NOMO-1 (cell line): Measurements from ENCODE around the gene ADK.

Experiments
- DNase-seq, 2 experiments: peaks; one replicate each; lab custom pipeline; 2025; ENCODE audit not compliant: unreplicated experiment in 2 of 2; lab: John Stamatoyannopoulos, UW

ADK gene

GRCh38 chr10:74585231-74586087, 434.4 kb downstream of the ADK start:
- DNase-seq: no peak

DNA sequence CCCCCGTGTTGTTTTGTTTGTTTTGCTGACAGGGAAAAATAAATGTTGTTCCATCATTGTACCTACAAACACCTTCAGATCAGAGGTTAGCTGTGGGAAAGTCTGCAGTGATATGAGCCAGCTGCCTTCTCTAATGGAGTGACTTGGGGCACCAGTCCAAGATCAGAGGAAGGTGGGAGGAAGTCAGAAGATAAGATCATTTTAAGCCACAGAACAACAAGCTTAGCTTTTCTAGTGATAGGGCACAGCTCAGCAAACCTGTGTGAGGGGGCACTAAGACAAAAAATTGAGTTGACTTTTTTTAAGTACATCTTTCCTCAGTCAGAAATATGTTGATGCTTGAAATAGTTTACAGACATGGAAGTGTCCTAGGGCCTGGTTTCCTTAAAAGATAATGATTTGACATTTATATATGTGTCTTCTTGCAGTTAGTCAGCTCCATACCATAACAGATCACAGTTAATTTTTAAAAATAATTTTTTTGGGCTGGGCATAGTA, 435.1 kb downstream of the ADK start:
- no peak for DNase-seq

- DNase-seq: no peak
Observed at GRCh38 chr10:74587109-74587854, 436.3 kb downstream of the ADK start.

- no peak for DNase-seq
Observed at GRCh38 chr10:74589226-74589673, 438.2 kb downstream of the ADK start.

DNA sequence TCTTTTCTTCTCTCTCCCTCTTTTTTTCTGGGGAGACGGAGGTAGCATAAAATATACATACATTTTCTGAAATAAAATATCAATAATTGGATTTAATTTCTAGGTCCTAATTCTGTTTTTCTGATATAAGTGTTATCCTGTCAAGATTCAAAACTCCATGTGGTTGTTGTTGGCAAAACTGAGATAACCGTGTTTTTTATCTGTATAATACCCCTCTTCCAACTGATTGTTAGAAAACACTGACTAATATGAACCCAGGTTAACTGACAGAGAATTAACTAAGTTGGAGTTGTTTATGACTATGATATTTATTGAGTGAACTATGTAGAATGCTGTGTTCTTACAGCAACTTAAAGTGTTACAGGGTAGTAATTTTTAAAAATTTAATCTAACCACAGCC, 438.8 kb downstream of the ADK start:
- no peak for DNase-seq

GRCh38 chr10:74593470-74593869, 442.4 kb downstream of the ADK start:
- no peak for DNase-seq

DNA sequence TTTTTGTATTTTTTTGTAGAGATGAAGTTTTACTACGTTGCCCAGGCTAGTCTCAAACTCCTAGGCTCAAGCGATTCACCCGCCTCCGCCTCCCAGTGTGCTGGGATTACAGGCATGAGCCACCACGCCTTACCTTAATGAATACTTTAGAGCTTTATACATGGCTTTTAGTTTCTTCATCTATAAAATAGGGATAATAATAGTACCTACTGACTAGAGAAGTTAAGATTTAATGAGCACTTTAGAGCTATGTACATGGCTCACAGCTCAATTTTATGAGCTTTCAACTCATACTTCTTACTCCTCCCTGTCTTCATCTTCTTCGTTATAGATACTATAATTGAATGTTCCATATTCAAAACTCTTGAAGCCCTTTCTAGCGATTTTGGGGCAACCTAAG, 445.7 kb downstream of the ADK start:
- DNase-seq: no peak

GRCh38 chr10:74598891-74599566, 448.0 kb downstream of the ADK start:
- DNase-seq: no peak

DNA sequence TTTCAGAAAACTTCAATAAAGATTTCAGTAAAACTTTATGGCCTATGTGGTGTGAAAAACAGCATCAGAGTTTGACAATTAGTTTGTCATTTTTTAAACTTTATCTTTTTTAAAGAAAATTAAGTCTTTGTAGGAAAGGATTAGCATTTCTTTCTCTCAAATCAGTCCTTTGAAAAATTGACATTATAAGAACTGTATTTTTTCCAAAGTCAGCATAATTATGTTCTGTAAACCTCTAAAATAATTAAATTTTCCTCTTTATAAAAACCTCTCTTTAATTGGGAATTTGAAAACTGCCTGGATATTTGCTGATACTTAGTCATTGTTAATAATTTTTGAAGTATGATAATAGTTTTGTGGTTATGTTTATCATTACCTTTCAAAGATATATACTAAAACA, 448.7 kb downstream of the ADK start:
- no peak for DNase-seq

DNA sequence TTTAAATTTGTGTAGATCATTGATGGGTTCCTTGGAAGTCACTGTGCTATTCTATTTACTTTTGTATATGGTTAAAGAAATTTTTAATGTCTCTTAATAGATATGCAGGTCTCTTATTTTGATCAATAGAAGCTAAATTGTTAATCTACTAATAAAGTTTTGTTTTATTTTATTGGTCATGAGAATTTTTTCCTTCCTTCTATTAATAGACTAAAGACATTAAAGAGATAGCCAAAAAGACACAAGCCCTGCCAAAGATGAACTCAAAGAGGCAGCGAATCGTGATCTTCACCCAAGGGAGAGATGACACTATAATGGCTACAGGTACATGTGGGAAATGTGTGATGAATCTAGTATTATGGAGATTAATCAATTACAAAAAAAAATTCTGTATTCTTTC, 449.1 kb downstream of the ADK start:
- no peak for DNase-seq

GRCh38 chr10:74602576-74602975, 451.6 kb downstream of the ADK start:
- DNase-seq: no peak

GRCh38 chr10:74610299-74610698, 459.3 kb downstream of the ADK start:
- DNase-seq: no peak

DNA sequence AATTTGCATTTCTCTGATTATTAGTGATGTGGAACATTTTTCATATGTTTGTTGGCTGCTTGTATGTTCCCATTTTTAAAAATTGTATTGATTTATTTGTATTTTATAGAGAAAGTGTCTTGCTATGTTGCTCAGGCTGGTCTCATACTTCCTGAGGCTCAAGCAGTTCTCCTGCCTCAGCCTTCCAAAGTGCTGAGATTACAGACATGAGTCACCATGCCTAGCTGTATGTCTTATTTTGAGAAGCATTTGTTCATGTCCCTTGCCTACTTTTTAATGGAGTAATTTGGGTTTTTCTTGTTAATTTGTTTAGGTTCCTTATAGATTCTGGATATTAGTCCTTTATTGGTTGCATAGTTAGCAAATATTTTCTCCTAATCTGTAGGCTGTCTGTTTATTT, 461.2 kb downstream of the ADK start:
- no peak for DNase-seq

- DNase-seq: no peak
Observed at GRCh38 chr10:74620626-74621025, 469.6 kb downstream of the ADK start.

- no peak for DNase-seq
Observed at GRCh38 chr10:74623786-74624185, 472.8 kb downstream of the ADK start.

DNA sequence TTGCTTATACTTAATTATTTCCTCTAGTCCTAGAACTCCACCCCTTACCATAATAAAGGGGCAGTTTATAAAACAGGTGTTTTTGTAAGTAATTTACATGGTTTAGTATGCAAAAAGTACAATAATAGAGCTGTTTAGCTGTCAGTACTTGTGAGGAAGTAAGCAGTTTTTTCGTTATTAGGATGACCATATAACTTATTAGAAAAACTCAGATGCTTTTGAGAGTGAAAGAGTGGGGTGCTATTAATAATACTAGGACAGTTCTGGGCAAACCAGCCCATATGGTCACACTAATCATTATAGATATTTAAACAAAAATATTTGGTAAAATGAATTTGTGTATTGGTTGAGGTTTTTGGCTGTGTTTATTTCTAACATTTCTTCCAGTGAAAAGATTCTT, 473.5 kb downstream of the ADK start:
- DNase-seq: no peak

GRCh38 chr10:74628136-74628535, 477.1 kb downstream of the ADK start:
- no peak for DNase-seq

- DNase-seq: no peak
Observed at GRCh38 chr10:74634995-74635536, 484.0 kb downstream of the ADK start.

GRCh38 chr10:74635655-74636054, 484.6 kb downstream of the ADK start:
- DNase-seq: no peak

GRCh38 chr10:74637685-74638084, 486.7 kb downstream of the ADK start:
- no peak for DNase-seq
